ENCODE results near the gene MRPS2. TPM values are rescaled to one million over a fixed set of nuclear protein-coding genes. Genes with fewer than 3 reads are reported as not detected.

The MRPS2 gene
- total RNA-seq, 1 experiment from 2014 or later = 81.0 TPM

GRCh38 chr9:135524130-135524861 is 23.8 kb downstream of the MRPS2 start:
- Mint-ChIP-seq H3K27me3 (ENCODE audit: low read depth) (peaks cover 2% of the 10 kb centered on the region; the same call in 1 of the 2 replicates), H3K4me3 (no peak overlapping the region), H3K27ac (no peak overlapping the region), H3K36me3 (ENCODE audit: insufficient read depth in 1 of 3, low read depth in 3 of 3) (no peaks in the 10 kb centered on the region), H3K4me1 (peaks cover 4 to 11% of the 10 kb centered on the region in 2 experiments; a peak in 3 of 4 replicates), H3K9me3 (peaks cover 0 to 5% of the 10 kb centered on the region in 2 experiments; a peak in 2 of 5 replicates)
- Histone ChIP-seq H3K4me2 (ENCODE audit: insufficient read depth, insufficient read length, low read length) (no peak overlapping the region), H3K23ac (ENCODE audit: insufficient read length, low read depth, low read length) (no peak overlapping the region), H4K91ac (ENCODE audit: insufficient read length, low read depth, low read length) (no peak overlapping the region), H4K5ac (ENCODE audit: insufficient read length, low read depth, low read length) (no peak overlapping the region), H2AFZ (ENCODE audit: low read length) (no peak overlapping the region), H3K27ac (ENCODE audit: insufficient read length, low read depth, low read length) (no peak overlapping the region), H3K9me3 (ENCODE audit: control insufficient read depth, low read depth, low read length) (no peaks in the 10 kb centered on the region), H3K14ac (ENCODE audit: insufficient read depth, low read length) (no peak overlapping the region), H2BK20ac (ENCODE audit: low read depth, low read length, poor library complexity, severe bottlenecking) (no peak overlapping the region), H3K56ac (ENCODE audit: insufficient read length, low read depth, low read length) (no peak overlapping the region), H3T11ph (ENCODE audit: low read length) (no peak overlapping the region), H2BK5ac (ENCODE audit: insufficient read length, low read length) (no peak overlapping the region), H2BK12ac (ENCODE audit: insufficient read length, low read depth, low read length) (no peak overlapping the region), H4K8ac (replicated peaks; ENCODE audit: insufficient read length, low read depth, low read length) (no peak overlapping the region), H3K27me3 (ENCODE audit: insufficient read depth, low read length) (no peaks in the 10 kb centered on the region), H2AK5ac (ENCODE audit: insufficient read length, low read length) (no peak overlapping the region), H3K23me2 (ENCODE audit: insufficient read length, low read depth, low read length, poor library complexity, severe bottlenecking) (no peaks in the 10 kb centered on the region), H4K20me1 (ENCODE audit: control insufficient read depth, insufficient read depth, insufficient read length) (no peaks in the 10 kb centered on the region), H3K79me1 (ENCODE audit: insufficient read depth, low read depth, low read length, poor library complexity, severe bottlenecking) (no peaks in the 10 kb centered on the region), H3K79me2 (ENCODE audit: insufficient read depth, low read length) (no peaks in the 10 kb centered on the region), H3K4ac (ENCODE audit: low read depth, low read length) (no peak overlapping the region), H3K4me1 (ENCODE audit: insufficient read depth, low read length) (no peaks in the 10 kb centered on the region; the same call in 1 of the 2 replicates), H2BK15ac (ENCODE audit: low read depth, low read length) (no peak overlapping the region), H2BK120ac (ENCODE audit: low read depth, low read length, poor library complexity, severe bottlenecking) (no peak overlapping the region), H3K9ac (ENCODE audit: extremely low read depth, insufficient read length, low read length) (no peak overlapping the region), H3K18ac (ENCODE audit: insufficient read length, low read depth, low read length) (no peak overlapping the region)
- TF ChIP-seq CTCF (conservative IDR thresholded peaks at IDR 0.05) = no peak
- DNase-seq = no peak
- WGBS (ENCODE audit: extremely low coverage, insufficient read length, low lambda C conversion rate) = no CpG with 5 or more reads among the region's 27 CpGs

Data from H9 (cell line).